ENCODE data around the gene ZNF23.

The ZNF23 gene

GRCh38 chr16:71489122-71489521 lies 27.1 kb upstream of the ZNF23 start, which contains the start of gene ZNF19:
TSS of gene ZNF19 (minus strand) at chr16:71489324. CDS start at chr16:71482114, 7,210 bp downstream.
- no peak within 1 kb of the TSS for H2AFZ ChIP-seq (ENCODE audit: low read depth, low read length)
- H3K27ac ChIP-seq (ENCODE audit: low read length): no peak within 1 kb of the TSS
- H3K36me3 ChIP-seq (replicated peaks; ENCODE audit: low read depth, low read length): no peaks in the 10 kb centered on the region
- H4K20me1 ChIP-seq (ENCODE audit: insufficient read depth, low read length): no peaks in the 10 kb centered on the region
- no peak for TF ChIP-seq CTCF (IDR thresholded peaks at IDR 0.05; ENCODE audit: low read depth, low read length)
- TF ChIP-seq EZH2phosphoT487 (IDR thresholded peaks at IDR 0.05; ENCODE audit: low read depth): no peak
- H3K4me3 ChIP-seq (ENCODE audit: low read length): no peak within 1 kb of the TSS
- no peaks in the 10 kb centered on the region for H3K27me3 ChIP-seq (ENCODE audit: low read depth, low read length)
- H3K4me1 ChIP-seq (ENCODE audit: low read length): peaks cover 5% of the 10 kb centered on the region; the same call in 1 of the 2 replicates
- H3K9ac ChIP-seq (ENCODE audit: low read length): no peak within 1 kb of the TSS
- no peak within 1 kb of the TSS for H3K4me2 ChIP-seq (ENCODE audit: low read length)
- H3K9me3 ChIP-seq (ENCODE audit: insufficient read depth, low read length): no peaks in the 10 kb centered on the region
- H3K79me2 ChIP-seq (ENCODE audit: low read length): no peaks in the 10 kb centered on the region

- Histone ChIP-seq H2AFZ (ENCODE audit: low read depth, low read length) (peak overlapping the region; percentile 100), H3K4me2 (ENCODE audit: low read length) (peak overlapping the region; percentile 74), H4K20me1 (ENCODE audit: insufficient read depth, low read length) (no peaks in the 10 kb centered on the region), H3K9ac (ENCODE audit: low read length) (peak overlapping the region; percentile 77), H3K4me1 (ENCODE audit: low read length) (peaks cover 40% of the 10 kb centered on the region), H3K79me2 (ENCODE audit: low read length) (no peaks in the 10 kb centered on the region), H3K9me3 (ENCODE audit: insufficient read depth, low read length) (no peaks in the 10 kb centered on the region), H3K27ac (ENCODE audit: low read length) (peak overlapping the region; percentile 86), H3K27me3 (ENCODE audit: low read depth, low read length) (no peaks in the 10 kb centered on the region), H3K4me3 (ENCODE audit: low read length) (peak overlapping the region; percentile 85), H3K36me3 (replicated peaks; ENCODE audit: low read depth, low read length) (no peaks in the 10 kb centered on the region)
- TF ChIP-seq EZH2phosphoT487 (IDR thresholded peaks at IDR 0.05; ENCODE audit: low read depth) (no peak), CTCF (IDR thresholded peaks at IDR 0.05; ENCODE audit: low read depth, low read length) (no peak)
Observed at GRCh38 chr16:71484006-71484893, 22.2 kb upstream of the ZNF23 start.

- no peak overlapping the region for H3K27ac ChIP-seq (ENCODE audit: low read length)
- peaks cover 57% of the 10 kb centered on the region for H3K4me1 ChIP-seq (ENCODE audit: low read length)
- TF ChIP-seq CTCF (IDR thresholded peaks at IDR 0.05; ENCODE audit: low read depth, low read length) (no peak), EZH2phosphoT487 (IDR thresholded peaks at IDR 0.05; ENCODE audit: low read depth) (no peak)
- no peaks in the 10 kb centered on the region for H3K79me2 ChIP-seq (ENCODE audit: low read length)
- H3K9me3 ChIP-seq (ENCODE audit: insufficient read depth, low read length): no peaks in the 10 kb centered on the region
- no peaks in the 10 kb centered on the region for H4K20me1 ChIP-seq (ENCODE audit: insufficient read depth, low read length)
- no peak overlapping the region for H3K9ac ChIP-seq (ENCODE audit: low read length)
- H3K4me2 ChIP-seq (ENCODE audit: low read length): no peak overlapping the region
- no peak overlapping the region for H3K4me3 ChIP-seq (ENCODE audit: low read length)
- no peaks in the 10 kb centered on the region for H3K27me3 ChIP-seq (ENCODE audit: low read depth, low read length)
- H3K36me3 ChIP-seq (replicated peaks; ENCODE audit: low read depth, low read length): peaks cover 7% of the 10 kb centered on the region
- H2AFZ ChIP-seq (ENCODE audit: low read depth, low read length): no peak overlapping the region
Observed at GRCh38 chr16:71482569-71482968, 20.5 kb upstream of the ZNF23 start.

- Histone ChIP-seq H2AFZ (ENCODE audit: low read depth, low read length) (no peak overlapping the region), H3K9ac (ENCODE audit: low read length) (no peak overlapping the region), H3K4me2 (ENCODE audit: low read length) (no peak overlapping the region), H4K20me1 (ENCODE audit: insufficient read depth, low read length) (no peaks in the 10 kb centered on the region), H3K36me3 (replicated peaks; ENCODE audit: low read depth, low read length) (peaks cover 10% of the 10 kb centered on the region), H3K27me3 (ENCODE audit: low read depth, low read length) (no peaks in the 10 kb centered on the region), H3K4me1 (ENCODE audit: low read length) (peaks cover 73% of the 10 kb centered on the region), H3K9me3 (ENCODE audit: insufficient read depth, low read length) (no peaks in the 10 kb centered on the region), H3K4me3 (ENCODE audit: low read length) (no peak overlapping the region), H3K79me2 (ENCODE audit: low read length) (no peaks in the 10 kb centered on the region), H3K27ac (ENCODE audit: low read length) (no peak overlapping the region)
- no peak for TF ChIP-seq EZH2phosphoT487 (IDR thresholded peaks at IDR 0.05; ENCODE audit: low read depth)
- no peak for TF ChIP-seq CTCF (IDR thresholded peaks at IDR 0.05; ENCODE audit: low read depth, low read length)
Observed at GRCh38 chr16:71480956-71481355, 18.9 kb upstream of the ZNF23 start.

Data from OCI-LY3 (cell line).